ENCODE results near the gene TMEM255B. TPM values are rescaled to one million over a fixed set of nuclear protein-coding genes. Genes with fewer than 3 reads are reported as not detected.

Gene TMEM255B
- total and polyA plus RNA-seq, 9 of the 15 experiments (the other 6 are each of a cell fraction or from before 2014, with no cell fraction given) = 0.01 to 0.75 (median 0.23) TPM

DNA sequence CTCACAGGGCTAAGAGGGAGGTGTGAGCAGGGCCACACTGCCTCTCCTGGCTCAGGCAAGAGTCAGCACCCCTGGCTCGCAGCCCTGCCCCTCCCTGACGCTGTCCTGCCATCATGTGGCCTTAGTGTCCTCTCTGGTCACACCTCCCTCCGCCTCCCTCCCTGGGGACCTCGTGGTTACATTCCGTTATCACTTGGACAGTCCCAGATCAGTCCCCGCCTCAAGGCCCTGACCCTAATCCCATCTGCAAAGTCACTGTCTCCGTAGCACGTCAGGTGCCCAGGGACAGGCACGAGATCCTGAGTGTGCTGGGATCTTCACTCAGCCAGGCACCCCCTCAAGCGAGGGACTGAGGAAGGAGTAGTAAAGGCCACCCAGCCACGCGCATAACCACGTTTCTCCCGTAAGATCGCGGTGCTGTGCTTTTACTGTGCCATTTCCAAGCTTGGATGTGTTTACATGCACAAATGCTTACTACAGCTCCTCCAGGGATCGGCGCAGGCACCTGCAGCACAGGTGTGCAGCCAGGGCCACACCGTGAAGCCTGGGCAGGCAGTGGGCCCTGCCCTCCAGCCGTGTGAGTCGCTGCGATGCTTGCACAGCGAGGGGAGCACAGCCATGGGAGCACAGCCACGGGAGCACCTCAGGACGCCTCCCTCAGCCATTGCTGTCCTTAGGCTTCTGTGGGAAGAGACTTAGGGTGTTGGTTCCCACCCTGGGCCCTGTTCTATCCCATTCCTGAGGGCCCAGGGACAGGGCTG is 10.7 kb upstream of the TMEM255B start (continued):
- peak; percentile 20; the same call in 1 of the 2 replicates for TF ChIP-seq TCF3 (CRISPR knock-in tag; IDR thresholded peaks at IDR 0.05)
- no peak for TF ChIP-seq ZNF76 (CRISPR knock-in tag; IDR thresholded peaks at IDR 0.05; ENCODE audit: borderline replicate concordance)
- 0 out of 2 replicates have a peak, but pooled peaks have one; percentile 6 for TF ChIP-seq PKNOX1 (IDR thresholded peaks at IDR 0.05)
- TF ChIP-seq, protein P1, sequence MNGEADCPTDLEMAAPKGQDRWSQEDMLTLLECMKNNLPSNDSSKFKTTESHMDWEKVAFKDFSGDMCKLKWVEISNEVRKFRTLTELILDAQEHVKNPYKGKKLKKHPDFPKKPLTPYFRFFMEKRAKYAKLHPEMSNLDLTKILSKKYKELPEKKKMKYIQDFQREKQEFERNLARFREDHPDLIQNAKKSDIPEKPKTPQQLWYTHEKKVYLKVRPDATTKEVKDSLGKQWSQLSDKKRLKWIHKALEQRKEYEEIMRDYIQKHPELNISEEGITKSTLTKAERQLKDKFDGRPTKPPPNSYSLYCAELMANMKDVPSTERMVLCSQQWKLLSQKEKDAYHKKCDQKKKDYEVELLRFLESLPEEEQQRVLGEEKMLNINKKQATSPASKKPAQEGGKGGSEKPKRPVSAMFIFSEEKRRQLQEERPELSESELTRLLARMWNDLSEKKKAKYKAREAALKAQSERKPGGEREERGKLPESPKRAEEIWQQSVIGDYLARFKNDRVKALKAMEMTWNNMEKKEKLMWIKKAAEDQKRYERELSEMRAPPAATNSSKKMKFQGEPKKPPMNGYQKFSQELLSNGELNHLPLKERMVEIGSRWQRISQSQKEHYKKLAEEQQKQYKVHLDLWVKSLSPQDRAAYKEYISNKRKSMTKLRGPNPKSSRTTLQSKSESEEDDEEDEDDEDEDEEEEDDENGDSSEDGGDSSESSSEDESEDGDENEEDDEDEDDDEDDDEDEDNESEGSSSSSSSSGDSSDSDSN (IDR thresholded peaks at IDR 0.05; ENCODE audit: borderline replicate concordance in 1 of 2, low read depth in 2 of 2, low read length in 2 of 2) = no peak
- peak; percentile 95 for TF ChIP-seq MAX (CRISPR knock-in tag; IDR thresholded peaks at IDR 0.05)
- no peak for TF ChIP-seq POLR3A (IDR thresholded peaks at IDR 0.05; ENCODE audit: borderline replicate concordance, extremely low read depth, insufficient read depth, insufficient read length)
- TF ChIP-seq ATF7 (IDR thresholded peaks at IDR 0.05) = peak; percentile 51
- TF ChIP-seq CTBP1 (IDR thresholded peaks at IDR 0.05; ENCODE audit: borderline replicate concordance) = peak; percentile 90
- peak in 1 of 2 experiments; percentile 53; a peak in 1 of 4 replicates for TF ChIP-seq FOXA3 (CRISPR knock-in tag; conservative IDR thresholded peaks at IDR 0.05 in 1 of 2, IDR thresholded peaks at IDR 0.05 in 1 of 2)
- TF ChIP-seq ZNF263 (CRISPR knock-in tag; IDR thresholded peaks at IDR 0.05; ENCODE audit: borderline replicate concordance) = peak; percentile 99
- TF ChIP-seq ZEB2 (IDR thresholded peaks at IDR 0.05) = peak; percentile 74; the same call in 1 of the 2 replicates
- TF ChIP-seq, protein P2, sequence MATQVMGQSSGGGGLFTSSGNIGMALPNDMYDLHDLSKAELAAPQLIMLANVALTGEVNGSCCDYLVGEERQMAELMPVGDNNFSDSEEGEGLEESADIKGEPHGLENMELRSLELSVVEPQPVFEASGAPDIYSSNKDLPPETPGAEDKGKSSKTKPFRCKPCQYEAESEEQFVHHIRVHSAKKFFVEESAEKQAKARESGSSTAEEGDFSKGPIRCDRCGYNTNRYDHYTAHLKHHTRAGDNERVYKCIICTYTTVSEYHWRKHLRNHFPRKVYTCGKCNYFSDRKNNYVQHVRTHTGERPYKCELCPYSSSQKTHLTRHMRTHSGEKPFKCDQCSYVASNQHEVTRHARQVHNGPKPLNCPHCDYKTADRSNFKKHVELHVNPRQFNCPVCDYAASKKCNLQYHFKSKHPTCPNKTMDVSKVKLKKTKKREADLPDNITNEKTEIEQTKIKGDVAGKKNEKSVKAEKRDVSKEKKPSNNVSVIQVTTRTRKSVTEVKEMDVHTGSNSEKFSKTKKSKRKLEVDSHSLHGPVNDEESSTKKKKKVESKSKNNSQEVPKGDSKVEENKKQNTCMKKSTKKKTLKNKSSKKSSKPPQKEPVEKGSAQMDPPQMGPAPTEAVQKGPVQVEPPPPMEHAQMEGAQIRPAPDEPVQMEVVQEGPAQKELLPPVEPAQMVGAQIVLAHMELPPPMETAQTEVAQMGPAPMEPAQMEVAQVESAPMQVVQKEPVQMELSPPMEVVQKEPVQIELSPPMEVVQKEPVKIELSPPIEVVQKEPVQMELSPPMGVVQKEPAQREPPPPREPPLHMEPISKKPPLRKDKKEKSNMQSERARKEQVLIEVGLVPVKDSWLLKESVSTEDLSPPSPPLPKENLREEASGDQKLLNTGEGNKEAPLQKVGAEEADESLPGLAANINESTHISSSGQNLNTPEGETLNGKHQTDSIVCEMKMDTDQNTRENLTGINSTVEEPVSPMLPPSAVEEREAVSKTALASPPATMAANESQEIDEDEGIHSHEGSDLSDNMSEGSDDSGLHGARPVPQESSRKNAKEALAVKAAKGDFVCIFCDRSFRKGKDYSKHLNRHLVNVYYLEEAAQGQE (IDR thresholded peaks at IDR 0.05; ENCODE audit: borderline replicate concordance) = peak; percentile 29; the same call in 1 of the 2 replicates
- TF ChIP-seq, protein P2 (CRISPR knock-in tag; IDR thresholded peaks at IDR 0.05; ENCODE audit: low read depth) = no peak
- TF ChIP-seq SLC30A9 (CRISPR knock-in tag; IDR thresholded peaks at IDR 0.05) = no peak
- TF ChIP-seq NRF1 (conservative IDR thresholded peaks at IDR 0.05 in 1 of 2, IDR thresholded peaks at IDR 0.05 in 1 of 2) = peak; percentile 28 to 52; a peak in 1 of 4 replicates
